HG03354 (cell line): ENCODE measurements around the gene ARID5B.

Source experiments
- ATAC-seq: cut with Tn5 transposase; IDR thresholded peaks from one replicate; pipeline ENCODE4 v1.9.1; 2021; ENCODE audit warnings: mild to moderate bottlenecking; ENCODE audit not compliant: unreplicated experiment, poor library complexity, severe bottlenecking

Gene ARID5B

DNA sequence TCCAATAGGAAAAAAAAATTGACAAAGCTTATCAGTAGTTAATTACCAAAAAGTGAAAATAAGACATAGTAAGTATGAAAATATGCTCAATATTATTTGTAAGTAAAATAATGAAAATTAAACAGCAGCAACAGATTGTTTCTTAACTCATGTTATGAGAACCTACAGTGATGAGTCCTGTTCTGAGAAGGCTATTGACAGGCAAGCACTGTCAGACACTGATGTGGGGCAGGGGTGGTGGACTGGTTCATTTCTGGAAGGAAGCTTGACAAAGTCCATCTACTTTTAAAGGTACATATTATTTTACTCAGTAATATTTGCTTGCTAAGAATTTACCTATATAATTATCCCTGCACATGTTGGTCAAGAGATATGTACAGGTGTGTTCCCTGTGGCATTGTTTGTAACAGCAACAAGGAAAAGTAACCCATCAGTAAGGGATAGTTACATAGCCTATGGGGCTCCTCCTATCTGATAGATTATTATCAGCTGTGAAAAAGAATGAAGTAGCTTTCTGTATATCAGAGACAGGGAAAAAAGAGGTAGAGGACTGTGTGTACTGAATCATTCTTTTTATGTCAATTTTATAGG is 205.5 kb downstream of the ARID5B start:
- no peak for ATAC-seq

DNA sequence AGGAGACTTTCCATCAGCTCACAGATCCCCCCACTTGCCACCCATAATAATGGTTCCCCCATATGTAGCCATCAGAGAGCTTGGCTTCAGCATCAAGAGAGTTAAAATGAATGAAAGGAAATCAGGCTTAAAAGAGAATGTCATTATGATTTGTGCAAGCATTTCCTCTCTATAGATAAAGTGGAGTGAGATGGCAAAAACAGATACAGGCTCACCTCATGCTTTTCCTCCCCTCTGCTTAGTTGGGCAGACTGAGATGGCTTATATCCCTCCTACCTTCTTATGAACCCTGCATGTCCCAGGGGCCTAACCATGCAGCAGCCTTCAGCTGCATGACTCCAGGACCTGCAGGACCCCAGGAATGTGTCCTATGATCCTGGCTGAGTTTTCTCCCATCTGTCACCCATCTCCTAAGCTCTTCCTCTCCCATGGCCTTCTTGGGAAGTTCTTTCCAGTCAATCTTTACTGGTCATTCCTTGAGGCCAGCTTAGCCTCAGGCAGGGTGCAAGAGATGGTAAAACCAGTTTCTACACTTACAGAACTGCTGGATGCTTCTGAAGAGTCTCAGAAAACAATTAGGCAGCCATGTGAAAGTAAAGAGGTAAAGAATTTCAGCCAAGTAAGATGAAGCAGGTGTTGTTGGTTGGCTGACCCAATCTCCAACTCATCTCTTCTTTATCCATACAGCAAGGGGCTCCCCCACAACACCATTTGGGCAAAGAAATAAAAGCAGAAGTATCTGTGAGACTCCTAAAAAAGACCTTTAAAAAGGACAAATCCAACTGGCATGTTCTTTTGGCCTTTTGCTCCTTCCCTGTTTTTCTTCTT is 207.5 kb downstream of the ARID5B start:
- ATAC-seq: no peak

DNA sequence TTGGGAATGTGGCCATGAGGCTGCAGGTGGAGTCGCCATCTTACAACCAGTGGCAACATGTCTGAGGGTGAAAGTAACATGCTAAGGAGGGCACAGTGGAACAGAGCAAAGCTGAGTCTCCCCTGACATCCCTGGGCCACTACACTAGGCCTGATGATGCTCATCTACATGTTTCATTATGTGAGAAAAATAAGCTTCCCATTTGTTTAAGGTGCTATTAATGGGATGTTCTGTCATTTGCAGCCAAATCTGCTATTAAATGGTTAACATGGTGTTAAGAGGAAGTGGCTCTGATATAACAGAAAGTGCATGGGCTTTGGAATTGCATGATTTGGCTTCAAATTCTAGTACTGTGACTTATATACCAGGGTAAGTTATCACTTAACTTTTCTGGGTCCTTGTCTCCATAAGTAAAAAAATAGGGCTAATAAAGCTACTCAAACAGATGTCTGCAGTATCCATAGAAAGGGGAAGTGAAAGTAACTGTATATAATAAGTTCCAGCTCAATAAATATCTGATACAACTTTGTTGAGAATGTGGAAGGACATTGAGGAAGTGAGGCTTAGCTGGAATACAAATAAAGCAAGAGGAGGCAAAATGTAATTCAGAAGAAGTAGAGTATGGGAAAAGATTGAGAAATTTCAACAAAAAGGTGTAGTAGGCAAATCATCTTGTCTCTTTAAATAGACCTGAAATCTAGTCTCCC is 208.2 kb downstream of the ARID5B start:
- ATAC-seq: peak; percentile 86

DNA sequence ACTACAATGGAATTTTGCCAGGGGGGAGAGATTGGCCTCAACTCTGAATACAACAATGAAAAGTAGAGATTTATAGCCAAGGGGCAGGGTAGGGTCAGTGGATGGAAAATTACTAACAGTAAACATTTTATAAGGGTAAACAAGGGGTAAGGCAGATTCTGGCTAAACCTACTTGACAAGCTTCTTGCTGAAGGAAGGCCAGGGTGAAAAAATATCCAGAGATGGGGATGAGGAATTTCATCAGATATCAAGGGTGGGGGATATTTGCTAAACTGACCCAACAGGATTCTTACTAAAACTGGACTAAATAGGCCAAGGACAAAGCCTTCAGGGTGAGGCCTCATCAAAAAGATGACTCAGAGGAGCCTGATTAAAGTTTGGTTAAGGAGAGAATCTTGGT is 210.8 kb downstream of the ARID5B start:
- no peak for ATAC-seq

DNA sequence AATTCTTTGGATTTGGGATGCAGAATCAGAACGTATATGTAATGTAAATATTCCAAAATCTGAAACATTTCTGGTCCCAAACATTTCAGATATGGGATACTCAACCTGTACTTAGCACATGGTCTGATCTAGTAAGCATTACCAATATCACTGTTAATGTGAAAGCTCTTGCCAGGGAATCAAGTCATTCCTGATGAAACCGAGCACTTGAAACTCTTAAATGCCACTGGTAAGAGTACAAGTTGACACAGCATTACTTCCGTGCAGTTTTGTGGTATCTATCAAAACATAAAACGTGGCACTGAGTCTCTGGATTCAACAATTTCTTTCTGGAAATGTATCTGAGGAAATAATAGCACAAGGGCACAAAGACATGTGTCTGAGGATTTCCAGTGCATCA is 211.5 kb downstream of the ARID5B start:
- no peak for ATAC-seq

DNA sequence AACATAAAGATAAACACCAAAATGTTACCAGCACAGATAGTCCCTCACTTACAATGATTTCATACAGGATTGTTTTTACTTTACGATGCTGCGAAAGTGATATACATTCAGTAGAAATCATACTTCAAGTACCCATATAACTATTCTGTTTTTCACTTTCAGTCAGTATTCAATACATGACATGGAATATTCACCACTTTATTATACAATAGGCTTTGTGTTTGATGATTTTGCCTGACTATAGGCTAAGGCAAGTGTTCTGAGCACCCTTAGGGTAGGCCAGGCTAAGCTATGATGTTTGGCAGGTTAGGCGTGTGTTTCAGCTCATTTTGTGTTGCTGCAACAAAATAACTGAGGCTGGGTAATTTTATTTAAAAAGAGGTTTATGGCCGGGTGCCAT is 212.2 kb downstream of the ARID5B start:
- no peak for ATAC-seq

DNA sequence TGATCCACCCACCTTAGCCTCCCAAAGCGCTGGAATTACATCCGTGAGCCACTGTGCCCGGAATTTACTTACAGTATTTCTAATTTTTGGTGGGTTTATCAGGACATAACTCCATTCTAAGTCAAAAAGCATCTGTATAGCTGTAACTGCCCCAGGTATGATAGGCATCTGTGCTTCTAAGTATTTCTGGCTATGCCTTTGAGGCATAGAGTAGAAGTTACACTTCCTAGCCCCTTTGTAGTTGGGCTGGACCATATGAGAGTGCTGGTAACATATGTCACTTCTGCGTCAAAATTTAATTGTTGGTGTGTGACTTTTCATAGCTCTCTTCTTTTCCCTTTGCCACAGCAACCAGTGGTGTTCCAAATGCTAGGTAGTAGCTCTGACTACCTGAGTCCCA is 213.8 kb downstream of the ARID5B start:
- ATAC-seq: no peak

DNA sequence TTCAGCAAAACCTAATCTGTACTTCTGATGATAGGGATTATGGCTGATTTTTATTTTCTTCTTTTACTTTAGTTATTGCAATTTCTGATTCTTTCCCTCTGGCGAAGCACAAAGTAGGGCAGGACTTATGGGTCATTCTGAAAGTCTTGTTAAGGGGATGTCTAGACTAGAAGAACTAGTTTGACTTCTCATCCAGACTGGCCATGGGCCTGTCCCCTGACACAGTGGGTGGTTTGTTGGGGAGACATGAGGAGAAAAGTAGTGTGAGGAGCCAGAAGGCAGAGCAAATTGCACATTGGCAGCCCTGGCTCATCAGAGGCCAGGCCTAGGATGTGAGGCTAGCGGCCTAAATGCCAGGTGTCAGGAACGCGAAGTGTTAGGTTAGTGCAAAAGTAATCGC is 214.3 kb downstream of the ARID5B start:
- no peak for ATAC-seq

DNA sequence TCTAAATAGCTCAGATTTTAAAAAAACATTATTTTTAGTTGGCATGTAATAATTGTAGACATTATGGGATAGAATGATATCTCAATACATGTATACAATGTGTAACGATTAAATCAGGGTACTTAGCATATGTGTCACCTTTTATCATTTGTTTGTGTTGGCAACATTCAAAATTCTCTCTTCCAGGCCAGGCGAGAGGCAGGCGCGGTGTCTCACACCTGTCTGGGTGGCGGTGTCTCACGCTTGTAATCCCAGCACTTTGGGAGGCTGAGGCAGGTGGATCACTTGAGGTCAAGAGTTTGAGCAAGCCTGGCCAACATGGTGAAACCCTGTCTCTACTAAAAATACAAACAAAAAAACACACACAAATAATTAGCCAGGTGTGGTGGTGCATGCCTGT is 215.4 kb downstream of the ARID5B start:
- no peak for ATAC-seq

DNA sequence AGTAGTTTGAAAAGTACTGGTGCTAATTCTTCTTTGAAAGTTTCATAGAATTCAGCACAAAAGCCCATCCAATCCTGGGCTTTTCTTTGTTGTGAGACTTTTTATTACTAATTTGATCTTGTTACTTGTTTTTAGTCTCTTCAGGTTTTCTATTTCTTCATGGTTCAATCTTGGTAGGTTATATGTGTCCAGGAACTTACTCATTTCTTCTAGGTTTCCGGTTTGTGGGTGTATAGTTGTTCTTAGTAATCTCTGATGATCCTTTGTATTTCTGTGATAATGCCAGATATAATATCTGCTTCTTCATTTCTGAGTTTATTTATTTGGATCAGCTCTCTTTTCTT is 219.7 kb downstream of the ARID5B start:
- no peak for ATAC-seq

DNA sequence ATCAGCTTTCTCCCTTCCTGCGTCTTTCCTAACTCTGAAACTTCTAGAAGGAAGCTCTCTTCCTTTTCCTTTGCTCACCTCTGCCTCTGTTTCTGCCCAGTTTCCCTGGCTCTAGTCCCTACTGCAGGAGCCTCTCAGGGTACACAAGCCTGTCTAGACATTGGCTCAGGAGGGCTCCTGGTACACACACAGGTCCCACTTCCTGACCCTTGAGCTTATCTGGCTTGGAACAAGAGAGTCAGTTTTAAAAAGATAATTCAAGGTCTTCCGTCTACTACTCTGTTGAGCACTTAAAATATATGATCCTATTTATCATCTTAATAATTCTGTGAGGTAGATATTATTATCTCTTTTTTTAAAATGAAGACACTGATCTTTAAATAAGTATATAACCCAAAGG is 226.5 kb downstream of the ARID5B start:
- no peak for ATAC-seq

DNA sequence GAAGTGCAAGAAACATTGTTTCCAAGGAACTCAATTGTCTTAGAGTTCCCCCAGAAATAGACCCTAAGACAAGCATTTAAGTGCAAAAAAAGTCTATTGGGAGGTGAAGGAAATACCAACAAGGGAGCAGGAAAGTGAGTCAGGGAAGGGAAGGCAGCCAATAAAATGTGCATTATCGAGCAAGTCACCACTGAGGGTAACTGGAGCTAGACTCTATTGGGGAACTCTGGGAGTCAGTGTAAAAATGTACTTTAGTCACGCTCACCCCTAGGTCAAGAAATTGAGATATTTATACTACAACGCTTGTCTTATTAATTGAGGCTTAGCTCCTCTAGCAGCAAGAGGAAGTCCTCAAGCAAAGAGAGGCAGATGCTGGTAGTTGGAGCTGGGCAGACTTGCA is 229.4 kb downstream of the ARID5B start:
- ATAC-seq: no peak

DNA sequence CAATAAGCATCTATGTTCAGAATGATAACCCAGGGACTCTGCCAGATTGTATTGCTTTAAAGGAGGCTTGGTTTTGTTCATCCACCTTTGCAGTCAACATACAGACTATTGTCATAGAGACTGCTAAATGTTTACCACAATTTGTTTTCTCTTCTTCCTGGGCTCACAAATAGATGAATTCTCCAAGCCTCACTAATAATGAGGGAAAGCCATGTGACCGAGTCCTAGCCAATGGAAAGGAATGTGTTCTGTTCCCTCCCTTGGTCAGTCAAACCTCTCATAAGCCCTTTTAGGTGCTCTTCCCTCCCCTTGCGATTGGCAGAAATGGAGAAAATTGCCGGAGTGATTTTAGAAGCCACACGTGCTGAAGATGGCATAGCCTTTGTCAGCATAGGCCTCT is 230.2 kb downstream of the ARID5B start:
- ATAC-seq: no peak

DNA sequence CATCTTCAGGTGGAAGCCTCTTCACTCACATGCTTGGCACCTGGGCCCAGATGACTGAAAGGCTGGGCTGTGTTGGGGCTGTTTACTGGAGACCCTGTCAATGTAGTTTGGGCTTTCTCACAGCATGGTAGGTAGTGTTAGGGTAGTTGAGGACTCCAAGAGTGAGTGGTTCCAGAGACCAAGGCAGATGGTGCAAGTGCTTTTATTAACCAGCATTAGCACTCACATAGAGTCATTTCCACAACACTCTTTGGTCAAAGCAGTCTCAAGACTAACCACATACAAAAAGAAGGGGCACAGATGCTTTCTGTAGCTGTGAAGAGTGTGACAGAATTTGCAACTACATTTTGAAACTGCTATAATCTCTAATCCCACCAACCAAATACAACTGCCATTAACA is 232.1 kb downstream of the ARID5B start:
- ATAC-seq: peak; percentile 96

DNA sequence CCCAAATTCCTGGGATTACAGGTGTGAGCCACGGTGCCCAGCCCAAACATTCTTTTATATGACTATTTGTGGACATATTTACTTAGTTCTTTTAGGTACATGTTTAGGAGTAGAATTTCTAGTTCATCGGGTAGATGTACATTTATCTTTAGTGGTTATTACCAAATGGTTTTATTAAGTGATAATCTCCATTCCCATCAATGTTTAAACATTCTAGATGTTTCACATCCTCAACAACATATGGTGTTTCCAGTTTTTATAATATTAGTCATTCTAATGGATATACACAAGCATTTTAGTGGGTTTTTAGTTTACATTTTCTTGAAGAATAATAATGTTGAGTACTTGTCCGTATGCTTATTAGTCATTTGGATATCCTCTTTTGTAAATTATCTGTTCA is 235.4 kb downstream of the ARID5B start:
- ATAC-seq: no peak
